Coronary artery (tissue), 2 donors: ENCODE data around the gene CENPM.

ENCODE experiments used
- DNase-seq: peaks from one replicate; pipeline ENCODE4 v3.0.0-alpha.2; 2017; ENCODE audit warnings: low spot score
- H3K27ac ChIP-seq, 2 donors: fragments of 200-600 bp; sonication (generic); one replicate each; pipeline ENCODE4 v1.5.1; 2016 to 2019
- H3K4me3 ChIP-seq: fragments of 200-600 bp; sonication (generic); 2 replicates; pipeline ENCODE4 v1.5.1; 2016; ENCODE audit warnings: mild to moderate bottlenecking, moderate library complexity
- CTCF ChIP-seq: fragments of 200-600 bp; sonication (generic); IDR thresholded peaks from one replicate; pipeline ENCODE4 v1.5.1; 2019; ENCODE audit warnings: antibody characterized with exemption

Gene CENPM

GRCh38 chr22:41917903-41918791, 28.8 kb downstream of the CENPM start:
- H3K27ac ChIP-seq: no peak overlapping the region
- no peak for DNase-seq
- TF ChIP-seq CTCF: no peak

GRCh38 chr22:41917375-41917902, 29.5 kb downstream of the CENPM start:
- TF ChIP-seq CTCF: no peak
- H3K4me3 ChIP-seq: no peak overlapping the region

More at GRCh38 chr22:41917903-41918791, 28.8 kb downstream of the CENPM start:
- no peak overlapping the region for H3K4me3 ChIP-seq

GRCh38 chr22:41916745-41917358, 30.1 kb downstream of the CENPM start:
- TF ChIP-seq CTCF: no peak
- no peak for DNase-seq
- Histone ChIP-seq H3K27ac (no peak overlapping the region), H3K4me3 (no peak overlapping the region)

More at GRCh38 chr22:41917375-41917902, 29.5 kb downstream of the CENPM start:
- H3K27ac ChIP-seq: no peak overlapping the region
- no peak for DNase-seq

- no peak overlapping the region for H3K27ac ChIP-seq
- TF ChIP-seq CTCF: no peak
- no peak for DNase-seq
- H3K4me3 ChIP-seq: no peak overlapping the region
These were observed 31.0 kb downstream of the CENPM start for GRCh38 chr22:41915786-41916493.

- no peak within 1 kb of the TSS for H3K27ac ChIP-seq
- H3K4me3 ChIP-seq: peak within 1 kb of the TSS; percentile 64
These were observed 31.7 kb downstream of the CENPM start, which contains the start of gene SHISA8 for GRCh38 chr22:41915035-41915785. SHISA8 (minus strand) TSS chr22:41915074; CDS start chr22:41914667, 407 bp downstream.

More at GRCh38 chr22:41915035-41915785, 31.7 kb downstream of the CENPM start, which contains the start of gene SHISA8:
- TF ChIP-seq CTCF: no peak
- DNase-seq: no peak
